Measurements from ENCODE around the gene CBLB. TPM values are rescaled to one million over a fixed set of nuclear protein-coding genes. Genes with fewer than 3 reads are reported as not detected.

CBLB gene
- total and polyA plus RNA-seq, 2 of the 4 experiments (the other 2 are of a cell fraction), result 10.1 to 20.1 TPM

- TF ChIP-seq FOS (IDR thresholded peaks at IDR 0.05; ENCODE audit: low read depth, low read length), result no peak
- no peak for TF ChIP-seq CEBPB (IDR thresholded peaks at IDR 0.05; ENCODE audit: low read depth, low read length)
- no peak for TF ChIP-seq RFX5 (IDR thresholded peaks at IDR 0.05; ENCODE audit: low read depth, low read length)
- TF ChIP-seq CTCF (conservative IDR thresholded peaks at IDR 0.05; ENCODE audit: low read depth, low read length), result no peak
- no peak for TF ChIP-seq ELK1 (IDR thresholded peaks at IDR 0.05; ENCODE audit: borderline replicate concordance, low read depth, low read length)
- no peak for TF ChIP-seq NFE2L2 (IDR thresholded peaks at IDR 0.05; ENCODE audit: low read depth, low read length)
- TF ChIP-seq BHLHE40 (IDR thresholded peaks at IDR 0.05; ENCODE audit: low read depth, low read length), result no peak
- no peak for TF ChIP-seq POLR2A (IDR thresholded peaks at IDR 0.05; ENCODE audit: low read depth, low read length)
- no peak for TF ChIP-seq SMC3 (IDR thresholded peaks at IDR 0.05; ENCODE audit: low read depth, low read length)
- no peak for TF ChIP-seq CHD1 (IDR thresholded peaks at IDR 0.05; ENCODE audit: low read depth, low read length)
- no peak for TF ChIP-seq MAZ (IDR thresholded peaks at IDR 0.05; ENCODE audit: borderline replicate concordance, low read depth, low read length)
- TF ChIP-seq RAD21 (IDR thresholded peaks at IDR 0.05; ENCODE audit: low read length), result no peak
- TF ChIP-seq USF2 (IDR thresholded peaks at IDR 0.05; ENCODE audit: low read depth, low read length), result no peak
- no peak for TF ChIP-seq MXI1 (IDR thresholded peaks at IDR 0.05; ENCODE audit: borderline replicate concordance, low read depth, low read length)
- no peak for TF ChIP-seq RCOR1 (IDR thresholded peaks at IDR 0.05; ENCODE audit: insufficient replicate concordance, low read length)
- TF ChIP-seq MAFK (IDR thresholded peaks at IDR 0.05; ENCODE audit: low read depth, low read length), result no peak
- no peaks in the 10 kb centered on the region for H4K20me1 ChIP-seq (ENCODE audit: insufficient read depth, low read length)
- ChIA-PET CTCF (interaction anchor here (0.6 to 0.7 kb wide), 2 partner anchors 10 to 84 kb away, joined by 3 read pairs; no protein-coding TSS in a partner anchor), POLR2A (ENCODE audit: unreplicated experiment) (interaction anchor here (0.6 kb wide), 1 partner anchor 145 kb away, joined by 3 read pairs; no protein-coding TSS in a partner anchor)
- H2BK15ac ChIP-seq (ENCODE audit: low read depth, low read length), result no peak overlapping the region
- H3K9ac ChIP-seq (ENCODE audit: low read depth, low read length), result no peak overlapping the region
- peaks cover 4% of the 10 kb centered on the region; the same call in 1 of the 2 replicates for H3K4me1 ChIP-seq (ENCODE audit: control insufficient read depth, insufficient read depth, low read length)
- H3K18ac ChIP-seq (ENCODE audit: low read depth, low read length), result no peak overlapping the region
- H3K14ac ChIP-seq (replicated peaks; ENCODE audit: low read depth, low read length), result no peak overlapping the region
- H4K8ac ChIP-seq (ENCODE audit: low read depth in 2 of 2, low read length in 2 of 2), result no peak overlapping the region
- H2AK9ac ChIP-seq (replicated peaks; ENCODE audit: low read depth, low read length, poor library complexity), result no peak overlapping the region
- WGBS, 2 experiments (ENCODE audit: extremely low coverage in 2 of 2, insufficient read length in 1 of 2), result no CpG with 5 or more reads among the region's 1 CpG
- no peaks in the 10 kb centered on the region for H3K27me3 ChIP-seq (ENCODE audit: control insufficient read depth, insufficient read depth, low read length)
- H3K79me1 ChIP-seq (ENCODE audit: low read depth in 1 of 2, low read length in 2 of 2), result peaks cover 5 to 7% of the 10 kb centered on the region in 2 experiments; a peak in 2 of 4 replicates
- in situ Hi-C loops (cut with MboI; ENCODE audit: low sequenced_read_pairs), result no loop called here
- ATAC-seq (ENCODE audit: low read depth) (no peak), DNase-seq (no peak)
- H2BK20ac ChIP-seq (ENCODE audit: low read depth, low read length), result no peak overlapping the region
- H3K9me3 ChIP-seq (ENCODE audit: control insufficient read depth, insufficient read depth, low read length), result no peaks in the 10 kb centered on the region
- no peak overlapping the region for H3K4ac ChIP-seq (ENCODE audit: low read depth, low read length)
- H2AK5ac ChIP-seq (ENCODE audit: low read depth, low read length), result no peak overlapping the region
- H2BK120ac ChIP-seq (ENCODE audit: low read depth, low read length), result no peak overlapping the region
- dilution Hi-C loops (cut with HindIII; ENCODE audit: low sequenced_read_pairs, unreplicated experiment), result no loop called here
- H3K56ac ChIP-seq (ENCODE audit: extremely low read depth, insufficient read depth, low read length), result no peak overlapping the region
- H4K5ac ChIP-seq (ENCODE audit: low read depth, low read length), result no peak overlapping the region
- no peak overlapping the region for H3K23ac ChIP-seq (ENCODE audit: low read depth, low read length)
- H3K27ac ChIP-seq (ENCODE audit: insufficient read depth, low read length), result no peak overlapping the region
- H3K4me2 ChIP-seq (ENCODE audit: low read depth, low read length), result no peak overlapping the region
- no peaks in the 10 kb centered on the region; the same call in 1 of the 2 replicates for H3K9me1 ChIP-seq (ENCODE audit: insufficient read depth, low read length)
- no peak overlapping the region for H4K91ac ChIP-seq (ENCODE audit: insufficient read depth, low read depth, low read length)
- intact Hi-C loops (cut with micrococcal nuclease), result no loop called here
- H2BK5ac ChIP-seq (ENCODE audit: low read depth, low read length, poor library complexity, severe bottlenecking), result no peak overlapping the region
- H2AFZ ChIP-seq (replicated peaks; ENCODE audit: low read length, poor library complexity), result no peak overlapping the region
- no peak overlapping the region for H3K4me3 ChIP-seq (ENCODE audit: insufficient read depth, low read depth, low read length)
- no TSS peak for BruUV-seq (replicated peaks)
- H3K36me3 ChIP-seq (ENCODE audit: control insufficient read depth, insufficient read depth, low read length), result no peaks in the 10 kb centered on the region
Measured at GRCh38 chr3:105845488-105845887, 23.3 kb downstream of the CBLB start.
